Right lobe of liver (tissue), 4 donors: ENCODE data around the gene CANT1.

ENCODE experiments used
- CTCF ChIP-seq, 4 donors: fragments of 200-600 bp in 3 of 4; fragments of 450-650 bp in 1 of 4; IDR thresholded peaks; one replicate each; pipeline versions ENCODE4 v1.5.1 to v1.8.0; 2016 to 2022; ENCODE audit warnings: antibody characterized with exemption in 4 of 4, mild to moderate bottlenecking in 2 of 4
- POLR2A ChIP-seq: fragments of 450-650 bp; IDR thresholded peaks from one replicate; pipeline ENCODE4 v1.6.1; 2017; ENCODE audit warnings: antibody characterized with exemption, mild to moderate bottlenecking
- donor health status: DM: no; HTN: no; CAD: no.
- donor health status: DM: no; HTN: no; CAD: no.
- donor health status: DM: no; HTN: yes; CAD: no.

DNA sequence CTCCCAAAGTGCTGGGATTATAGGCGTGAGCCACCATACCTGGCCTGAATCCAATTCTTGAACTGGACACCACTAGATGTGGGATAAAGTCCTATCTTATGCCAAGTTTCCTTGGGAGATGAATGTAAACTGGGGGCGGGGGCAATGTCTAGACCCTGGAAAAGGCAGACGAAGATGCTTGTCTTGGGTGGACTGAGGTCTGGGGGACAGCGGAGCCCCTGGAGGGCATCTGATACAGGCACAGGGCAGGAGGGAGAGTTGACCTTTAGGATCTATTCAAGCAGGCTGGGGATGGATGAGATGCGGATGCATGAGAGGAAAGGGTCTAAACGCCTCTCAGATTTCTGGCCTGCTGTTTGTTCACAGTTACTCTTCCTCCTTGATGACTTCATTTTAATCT is 26.1 kb upstream of the CANT1 start:
- TF ChIP-seq CTCF (IDR thresholded peaks at IDR 0.05): no peak
- TF ChIP-seq POLR2A: no peak
